ENCODE results near the gene TFRC.

GRCh38 chr3:196055683-196056270, 26.1 kb downstream of the TFRC start:
- TF ChIP-seq POLR2A (IDR thresholded peaks at IDR 0.05), result no peak
- TF ChIP-seq CTCF (IDR thresholded peaks at IDR 0.05), result no peak
- TF ChIP-seq POLR2AphosphoS5 (IDR thresholded peaks at IDR 0.05), result no peak
